Measurements from ENCODE around the gene LRIT2. TPM values are rescaled to one million over a fixed set of nuclear protein-coding genes. Genes with fewer than 3 reads are reported as not detected.
A peak's percentile ranks its signal among the peaks of the same experiment; 100 is the strongest.

LRIT2 gene, protein sequence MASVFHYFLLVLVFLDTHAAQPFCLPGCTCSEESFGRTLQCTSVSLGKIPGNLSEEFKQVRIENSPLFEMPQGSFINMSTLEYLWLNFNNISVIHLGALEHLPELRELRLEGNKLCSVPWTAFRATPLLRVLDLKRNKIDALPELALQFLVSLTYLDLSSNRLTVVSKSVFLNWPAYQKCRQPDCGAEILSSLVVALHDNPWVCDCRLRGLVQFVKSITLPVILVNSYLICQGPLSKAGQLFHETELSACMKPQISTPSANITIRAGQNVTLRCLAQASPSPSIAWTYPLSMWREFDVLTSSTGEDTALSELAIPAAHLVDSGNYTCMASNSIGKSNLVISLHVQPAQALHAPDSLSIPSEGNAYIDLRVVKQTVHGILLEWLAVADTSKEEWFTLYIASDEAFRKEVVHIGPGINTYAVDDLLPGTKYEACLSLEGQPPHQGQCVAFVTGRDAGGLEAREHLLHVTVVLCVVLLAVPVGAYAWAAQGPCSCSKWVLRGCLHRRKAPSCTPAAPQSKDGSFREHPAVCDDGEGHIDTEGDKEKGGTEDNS
- not detected for total RNA-seq
- long read RNA-seq, donor 1 = 0 reads
- long read RNA-seq, donor 2 = 0 reads

DNA sequence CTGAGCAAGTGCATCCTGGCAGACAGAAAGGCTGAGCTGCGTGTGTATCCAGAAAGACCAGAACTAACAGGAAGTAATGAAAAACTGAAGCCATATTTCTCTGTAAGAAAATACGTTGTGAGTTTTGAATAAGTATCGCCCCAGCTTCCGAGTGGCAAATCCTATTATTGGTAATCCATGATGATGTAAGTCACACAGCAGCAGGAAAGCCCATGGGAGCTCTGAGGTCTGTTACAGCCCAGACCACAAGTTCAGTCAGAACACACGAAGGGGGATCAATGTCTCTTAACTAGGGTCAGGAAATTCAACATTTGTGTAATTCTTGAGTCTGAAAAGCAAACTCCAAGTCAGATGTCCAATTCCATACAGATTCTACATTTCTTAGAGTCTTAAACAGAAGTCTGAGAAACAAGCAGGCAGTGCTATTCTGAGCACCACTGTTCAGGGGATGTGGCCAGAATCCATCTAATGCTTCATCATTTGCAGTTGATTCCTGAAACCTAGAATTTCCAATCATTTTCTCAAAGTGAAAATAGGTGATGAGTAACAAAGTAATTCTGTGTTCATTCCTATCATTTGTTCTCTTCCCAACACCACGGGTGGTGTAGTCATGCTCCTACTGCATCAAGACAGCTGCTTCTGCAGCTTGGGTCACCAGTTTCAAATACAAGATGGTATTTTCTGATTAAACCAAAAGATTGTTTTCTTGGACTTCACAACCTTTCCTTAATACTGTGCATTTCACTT lies at the start of gene LRIT2:
Gene LRIT2 (minus strand): TSS at position 118 of the 747 bp plus-strand sequence. CDS start 24 bp downstream, at position 94.
- H3K4me1 ChIP-seq (ENCODE audit: low read depth) = no peaks in the 10 kb centered on the region
- DNase-seq = no peak
- H3K36me3 ChIP-seq (ENCODE audit: low read depth) = no peaks in the 10 kb centered on the region
- ATAC-seq = no peak
- intact Hi-C loops (cut with DNase I, micrococcal nuclease) = no loop called here
- H3K9me3 ChIP-seq = no peaks in the 10 kb centered on the region
- TF ChIP-seq, protein P1, sequence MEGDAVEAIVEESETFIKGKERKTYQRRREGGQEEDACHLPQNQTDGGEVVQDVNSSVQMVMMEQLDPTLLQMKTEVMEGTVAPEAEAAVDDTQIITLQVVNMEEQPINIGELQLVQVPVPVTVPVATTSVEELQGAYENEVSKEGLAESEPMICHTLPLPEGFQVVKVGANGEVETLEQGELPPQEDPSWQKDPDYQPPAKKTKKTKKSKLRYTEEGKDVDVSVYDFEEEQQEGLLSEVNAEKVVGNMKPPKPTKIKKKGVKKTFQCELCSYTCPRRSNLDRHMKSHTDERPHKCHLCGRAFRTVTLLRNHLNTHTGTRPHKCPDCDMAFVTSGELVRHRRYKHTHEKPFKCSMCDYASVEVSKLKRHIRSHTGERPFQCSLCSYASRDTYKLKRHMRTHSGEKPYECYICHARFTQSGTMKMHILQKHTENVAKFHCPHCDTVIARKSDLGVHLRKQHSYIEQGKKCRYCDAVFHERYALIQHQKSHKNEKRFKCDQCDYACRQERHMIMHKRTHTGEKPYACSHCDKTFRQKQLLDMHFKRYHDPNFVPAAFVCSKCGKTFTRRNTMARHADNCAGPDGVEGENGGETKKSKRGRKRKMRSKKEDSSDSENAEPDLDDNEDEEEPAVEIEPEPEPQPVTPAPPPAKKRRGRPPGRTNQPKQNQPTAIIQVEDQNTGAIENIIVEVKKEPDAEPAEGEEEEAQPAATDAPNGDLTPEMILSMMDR (IDR thresholded peaks at IDR 0.05) = no peak
- no peak within 1 kb of the TSS for H3K4me3 ChIP-seq

- H3K36me3 ChIP-seq (ENCODE audit: low read depth) = no peaks in the 10 kb centered on the region
- intact Hi-C loops (cut with DNase I, micrococcal nuclease) = no loop called here
- peaks cover 6% of the 10 kb centered on the region for H3K4me1 ChIP-seq (ENCODE audit: low read depth)
- TF ChIP-seq, protein P1 (IDR thresholded peaks at IDR 0.05) = no peak
- H3K9me3 ChIP-seq = no peaks in the 10 kb centered on the region
- DNase-seq (no peak), ATAC-seq (peak; percentile 77)
- no peak overlapping the region for H3K4me3 ChIP-seq
These were observed 45.4 kb upstream of the LRIT2 start for GRCh38 chr10:84270708-84271107.

DNA sequence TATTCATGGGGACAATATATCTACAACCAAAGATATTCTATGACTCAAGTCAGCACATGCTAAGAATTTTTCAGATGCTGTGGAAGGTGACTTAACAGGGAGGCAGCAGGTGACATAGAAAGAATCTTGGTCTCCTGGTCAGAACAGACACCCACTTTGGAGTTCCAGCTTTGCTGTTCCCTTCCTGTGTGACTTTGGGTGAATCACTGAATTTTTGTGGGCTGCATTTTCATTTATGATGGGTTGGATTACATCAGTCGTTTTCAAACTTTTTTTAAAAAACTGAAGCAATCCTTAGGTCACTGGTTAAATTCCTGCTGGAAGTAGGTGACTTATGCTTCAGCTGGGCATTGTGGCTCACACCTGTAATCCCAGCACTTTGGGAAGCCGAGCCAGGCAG lies 44.4 kb upstream of the LRIT2 start:
- Histone ChIP-seq H3K9me3 (no peaks in the 10 kb centered on the region), H3K4me1 (ENCODE audit: low read depth) (peaks cover 6% of the 10 kb centered on the region), H3K36me3 (ENCODE audit: low read depth) (no peaks in the 10 kb centered on the region), H3K4me3 (no peak overlapping the region)
- intact Hi-C loops (cut with DNase I, micrococcal nuclease) = loop anchor here (5.0 to 10.0 kb wide), 2 partner anchors 105 to 268 kb away; no protein-coding TSS in a partner anchor
- DNase-seq (no peak), ATAC-seq (no peak)
- TF ChIP-seq, protein P1 (IDR thresholded peaks at IDR 0.05) = no peak

GRCh38 chr10:84269162-84269561 lies 43.8 kb upstream of the LRIT2 start:
- Histone ChIP-seq H3K9me3 (no peaks in the 10 kb centered on the region), H3K4me1 (ENCODE audit: low read depth) (peaks cover 6% of the 10 kb centered on the region), H3K4me3 (no peak overlapping the region), H3K36me3 (ENCODE audit: low read depth) (no peaks in the 10 kb centered on the region)
- ATAC-seq (peak; percentile 32), DNase-seq (no peak)
- TF ChIP-seq, protein P1 (IDR thresholded peaks at IDR 0.05) = no peak
- intact Hi-C loops (cut with DNase I, micrococcal nuclease) = loop anchor here (5.0 to 10.0 kb wide), 2 partner anchors 106 to 268 kb away; no protein-coding TSS in a partner anchor

DNA sequence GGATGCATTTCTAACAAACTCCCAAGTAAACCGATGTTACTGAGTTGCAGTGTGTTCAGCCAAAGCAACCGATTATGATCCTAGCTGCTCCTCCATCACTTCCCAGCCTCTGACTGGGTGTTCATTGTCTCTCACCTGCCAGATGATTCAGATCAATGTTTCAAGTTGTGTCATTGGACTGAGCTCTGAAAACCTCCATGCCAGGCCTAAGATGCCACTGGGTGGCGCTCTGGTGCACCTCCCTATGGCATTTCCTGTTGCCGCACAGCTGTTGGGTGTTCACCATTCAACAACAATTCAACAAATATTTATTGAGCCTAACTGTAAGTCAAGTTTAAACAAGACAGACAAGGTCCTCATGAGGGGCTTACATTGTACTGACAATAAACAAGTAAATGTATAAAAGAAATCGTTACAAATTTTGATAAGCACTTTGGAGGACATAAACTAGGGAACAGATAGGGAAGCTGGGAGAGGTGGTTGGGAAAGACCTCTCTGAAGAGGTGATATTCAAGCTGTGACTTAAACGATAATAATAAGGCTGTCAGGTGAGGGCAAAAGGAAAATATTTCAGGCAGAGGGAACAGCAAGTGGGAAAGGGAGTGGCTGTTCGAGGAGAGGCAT lies 42.3 kb upstream of the LRIT2 start:
- peaks cover 6% of the 10 kb centered on the region for H3K4me1 ChIP-seq (ENCODE audit: low read depth)
- peak; percentile 80 for ATAC-seq
- peak; percentile 67 to 89 (median 81) for DNase-seq
- TF ChIP-seq, protein P1 (IDR thresholded peaks at IDR 0.05) = peak; percentile 31
- intact Hi-C loops (cut with DNase I, micrococcal nuclease) = loop anchor here (5.0 to 10.0 kb wide), 2 partner anchors 107 to 270 kb away; no protein-coding TSS in a partner anchor
- H3K9me3 ChIP-seq = no peaks in the 10 kb centered on the region
- no peaks in the 10 kb centered on the region for H3K36me3 ChIP-seq (ENCODE audit: low read depth)
- H3K4me3 ChIP-seq = no peak overlapping the region

All from mucosa of descending colon (tissue), 3 donors.